ENCODE data around the gene PEAK1. TPM values are rescaled to one million over a fixed set of nuclear protein-coding genes. Genes with fewer than 3 reads are reported as not detected.

PEAK1 gene
- total RNA-seq, 1 experiment from 2014 or later, result 13.8 TPM

DNA sequence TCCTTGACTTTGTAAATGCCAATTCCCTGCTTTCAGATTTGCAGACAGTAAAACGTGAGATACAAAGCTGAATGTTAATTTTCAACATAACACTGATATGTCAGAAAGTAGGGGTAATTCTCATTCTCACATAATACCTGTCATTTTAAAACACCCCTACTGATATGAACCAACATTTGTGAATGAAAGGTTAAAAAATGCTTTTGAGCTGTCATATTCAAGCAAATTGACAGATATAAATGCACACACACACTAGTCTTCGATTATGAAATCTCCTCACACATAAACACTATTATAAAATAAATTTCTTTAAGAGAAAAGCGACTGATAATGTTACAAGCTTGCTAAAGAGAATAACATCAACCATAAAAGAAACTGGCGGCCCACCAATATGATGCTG is 128.8 kb downstream of the PEAK1 start:
- Histone ChIP-seq H3K9ac (ENCODE audit: low read length) (no peak overlapping the region), H3K27me3 (ENCODE audit: low read length) (no peaks in the 10 kb centered on the region), H3K9me3 (ENCODE audit: low read length) (no peaks in the 10 kb centered on the region), H3K79me2 (ENCODE audit: low read length) (no peaks in the 10 kb centered on the region), H3K4me3 (ENCODE audit: low read length) (no peak overlapping the region), H4K20me1 (ENCODE audit: low read length) (no peaks in the 10 kb centered on the region), H2AFZ (ENCODE audit: low read length) (no peak overlapping the region), H3K9me2 (replicated peaks; ENCODE audit: low read length) (no peaks in the 10 kb centered on the region), H3K4me2 (ENCODE audit: low read length) (no peak overlapping the region), H3K27ac (ENCODE audit: low read length) (no peak overlapping the region), H3K4me1 (ENCODE audit: insufficient read depth, low read length) (no peaks in the 10 kb centered on the region), H3K36me3 (ENCODE audit: low read depth, low read length) (no peaks in the 10 kb centered on the region), H3F3A (ENCODE audit: low read length, unreplicated experiment) (no peaks in the 10 kb centered on the region)
- no TSS peak for BruUV-seq (replicated peaks)
- no peak for ATAC-seq
- intact Hi-C loops (cut with micrococcal nuclease), result no loop called here
- no peak for DNase-seq
- ChIA-PET CTCF (no interaction called here), POLR2A (ENCODE audit: unreplicated experiment) (no interaction called here)
- TF ChIP-seq CTCF (conservative IDR thresholded peaks at IDR 0.05; ENCODE audit: low read depth, low read length), result no peak
- TF ChIP-seq EZH2phosphoT487 (IDR thresholded peaks at IDR 0.05; ENCODE audit: borderline replicate concordance, low read length), result no peak
- TF ChIP-seq EZH2 (IDR thresholded peaks at IDR 0.05; ENCODE audit: low read length, unreplicated experiment), result no peak

DNA sequence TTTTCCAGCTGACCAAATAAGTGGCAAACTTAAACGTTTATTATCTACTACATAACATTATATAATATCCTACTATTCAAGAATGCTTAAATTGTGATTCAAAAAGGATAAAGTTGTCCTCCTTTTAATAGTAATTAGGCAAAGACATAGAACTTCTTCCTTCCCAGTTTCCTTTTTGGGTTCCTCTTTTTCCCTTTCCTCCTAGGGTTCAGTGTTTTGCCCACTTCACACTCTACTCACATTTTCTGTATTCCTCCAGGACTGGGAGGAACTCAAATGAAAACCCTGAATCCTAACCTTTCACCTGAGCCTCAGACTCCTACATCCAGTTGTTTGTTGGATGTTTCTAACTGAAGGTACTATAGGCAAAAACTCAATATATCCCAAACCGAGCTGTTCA is 132.5 kb downstream of the PEAK1 start:
- no peak for ATAC-seq
- no peak overlapping the region for H3K4me2 ChIP-seq (ENCODE audit: low read length)
- no peaks in the 10 kb centered on the region for H4K20me1 ChIP-seq (ENCODE audit: low read length)
- H3K4me3 ChIP-seq (ENCODE audit: low read length), result no peak overlapping the region
- BruUV-seq (replicated peaks), result no TSS peak
- no peaks in the 10 kb centered on the region for H3K9me2 ChIP-seq (replicated peaks; ENCODE audit: low read length)
- H3K9ac ChIP-seq (ENCODE audit: low read length), result no peak overlapping the region
- TF ChIP-seq EZH2phosphoT487 (IDR thresholded peaks at IDR 0.05; ENCODE audit: borderline replicate concordance, low read length) (no peak), CTCF (conservative IDR thresholded peaks at IDR 0.05; ENCODE audit: low read depth, low read length) (no peak), EZH2 (IDR thresholded peaks at IDR 0.05; ENCODE audit: low read length, unreplicated experiment) (no peak)
- no peaks in the 10 kb centered on the region for H3K79me2 ChIP-seq (ENCODE audit: low read length)
- no peak overlapping the region for H3K27ac ChIP-seq (ENCODE audit: low read length)
- no peaks in the 10 kb centered on the region for H3K9me3 ChIP-seq (ENCODE audit: low read length)
- no peaks in the 10 kb centered on the region for H3F3A ChIP-seq (ENCODE audit: low read length, unreplicated experiment)
- CTCF ChIA-PET, result no interaction called here
- H2AFZ ChIP-seq (ENCODE audit: low read length), result no peak overlapping the region
- no peaks in the 10 kb centered on the region for H3K4me1 ChIP-seq (ENCODE audit: insufficient read depth, low read length)
- POLR2A ChIA-PET (ENCODE audit: unreplicated experiment), result no interaction called here
- no peaks in the 10 kb centered on the region for H3K36me3 ChIP-seq (ENCODE audit: low read depth, low read length)
- no peaks in the 10 kb centered on the region for H3K27me3 ChIP-seq (ENCODE audit: low read length)
- DNase-seq, result no peak
- intact Hi-C loops (cut with micrococcal nuclease), result no loop called here

DNA sequence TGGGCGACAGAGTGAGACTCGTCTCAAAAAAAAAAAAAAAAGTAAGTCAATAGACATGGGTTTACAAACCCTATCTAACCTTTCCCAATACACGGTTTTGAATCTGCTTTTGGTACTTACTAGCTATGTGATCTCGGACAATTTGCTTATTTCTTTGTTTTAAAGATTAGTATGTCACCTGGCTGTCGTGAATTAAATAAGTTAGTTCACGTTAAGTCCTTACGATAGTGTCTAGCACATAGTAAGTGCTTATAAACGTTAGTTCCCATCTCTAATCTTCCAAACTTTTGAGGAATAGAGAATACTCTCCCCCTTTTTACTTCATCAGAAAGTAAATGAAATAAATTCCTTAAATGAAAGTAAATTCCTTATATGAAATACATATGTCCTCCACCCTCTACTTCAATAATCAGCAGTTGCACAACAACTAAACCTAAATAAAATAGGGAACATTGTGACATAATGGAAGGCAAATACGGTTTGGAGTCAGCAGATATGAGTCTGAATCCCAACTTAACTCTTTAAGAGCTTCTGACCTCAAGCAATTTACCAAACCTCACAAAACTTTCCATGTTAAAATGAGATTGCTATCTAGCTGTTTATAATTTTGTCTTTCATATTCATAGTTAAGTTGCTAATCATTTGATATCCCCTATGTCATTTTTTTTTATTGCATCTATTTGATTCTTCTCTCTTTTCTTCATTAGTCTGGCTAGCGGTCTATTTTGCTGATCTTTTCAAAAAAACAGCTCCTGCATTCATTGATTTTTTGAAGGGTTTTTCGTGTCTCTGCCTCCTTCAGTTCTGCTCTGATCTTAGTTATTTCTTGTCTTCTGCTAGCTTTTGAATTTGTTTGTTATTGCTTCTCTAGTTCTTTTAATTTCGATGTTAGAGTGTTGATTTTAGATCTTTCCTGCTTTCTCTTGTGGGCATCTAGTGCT is 134.6 kb downstream of the PEAK1 start:
- POLR2A ChIA-PET (ENCODE audit: unreplicated experiment), result no interaction called here
- CTCF ChIA-PET, result no interaction called here

More for the DNA sequence above, 134.6 kb downstream of the PEAK1 start:
- Histone ChIP-seq H3K4me2 (ENCODE audit: low read length) (no peak overlapping the region), H3K9me3 (ENCODE audit: low read length) (no peaks in the 10 kb centered on the region), H4K20me1 (ENCODE audit: low read length) (no peaks in the 10 kb centered on the region), H3F3A (ENCODE audit: low read length, unreplicated experiment) (no peaks in the 10 kb centered on the region), H3K4me1 (ENCODE audit: insufficient read depth, low read length) (no peaks in the 10 kb centered on the region), H3K36me3 (ENCODE audit: low read depth, low read length) (no peaks in the 10 kb centered on the region), H3K27ac (ENCODE audit: low read length) (no peak overlapping the region), H3K9ac (ENCODE audit: low read length) (no peak overlapping the region), H2AFZ (ENCODE audit: low read length) (no peak overlapping the region), H3K27me3 (ENCODE audit: low read length) (no peaks in the 10 kb centered on the region), H3K79me2 (ENCODE audit: low read length) (no peaks in the 10 kb centered on the region), H3K9me2 (replicated peaks; ENCODE audit: low read length) (no peaks in the 10 kb centered on the region), H3K4me3 (ENCODE audit: low read length) (no peak overlapping the region)
- intact Hi-C loops (cut with micrococcal nuclease), result no loop called here
- no TSS peak for BruUV-seq (replicated peaks)
- ATAC-seq (no peak), DNase-seq (no peak)
- TF ChIP-seq EZH2phosphoT487 (IDR thresholded peaks at IDR 0.05; ENCODE audit: borderline replicate concordance, low read length) (no peak), EZH2 (IDR thresholded peaks at IDR 0.05; ENCODE audit: low read length, unreplicated experiment) (no peak), CTCF (conservative IDR thresholded peaks at IDR 0.05; ENCODE audit: low read depth, low read length) (no peak)

All from PC-3 (cell line).